Tibial nerve (tissue), 4 donors: ENCODE measurements around the gene MSTO1.

Source experiments
- CTCF ChIP-seq, 5 experiments: fragments of 200-600 bp in 3 of 5; fragments of 450-650 bp in 2 of 5; sonication (generic) in 3 of 5; IDR thresholded peaks; one replicate each; pipeline ENCODE4 v1.5.1; 2016 to 2019; ENCODE audit warnings: antibody characterized with exemption in 5 of 5, mild to moderate bottlenecking in 3 of 5, moderate library complexity in 2 of 5
- EP300 ChIP-seq, 2 donors: sonication (generic); formaldehyde crosslinking; IDR thresholded peaks; one replicate each; pipeline ENCODE4 v1.6.1; 2017; ENCODE audit warnings: antibody characterized with exemption in 2 of 2, mild to moderate bottlenecking in 1 of 2
- POLR2A ChIP-seq, 2 donors: fragments of 450-650 bp; IDR thresholded peaks; one replicate each; pipeline ENCODE4 v1.6.1; 2017; ENCODE audit warnings: antibody characterized with exemption in 2 of 2, mild to moderate bottlenecking in 2 of 2, moderate library complexity in 2 of 2

GRCh38 chr1:155651861-155652661 is 42.0 kb downstream of the MSTO1 start:
- no peak for TF ChIP-seq CTCF (IDR thresholded peaks at IDR 0.05)
- TF ChIP-seq POLR2A (IDR thresholded peaks at IDR 0.05): no peak
- no peak for TF ChIP-seq EP300 (IDR thresholded peaks at IDR 0.05)
